GM18517 (cell line): ENCODE results near the gene TMCC1.
"Not testable (repeated sequence)": the region's sequence is repeated elsewhere in the genome, so short reads cannot be mapped to it uniquely, and the experiment has no call there.

ENCODE experiments used
- ATAC-seq: cut with Tn5 transposase; IDR thresholded peaks from one replicate; pipeline ENCODE4 v1.9.1; 2021; ENCODE audit warnings: mild to moderate bottlenecking, moderate library complexity; ENCODE audit not compliant: unreplicated experiment

Gene TMCC1

DNA sequence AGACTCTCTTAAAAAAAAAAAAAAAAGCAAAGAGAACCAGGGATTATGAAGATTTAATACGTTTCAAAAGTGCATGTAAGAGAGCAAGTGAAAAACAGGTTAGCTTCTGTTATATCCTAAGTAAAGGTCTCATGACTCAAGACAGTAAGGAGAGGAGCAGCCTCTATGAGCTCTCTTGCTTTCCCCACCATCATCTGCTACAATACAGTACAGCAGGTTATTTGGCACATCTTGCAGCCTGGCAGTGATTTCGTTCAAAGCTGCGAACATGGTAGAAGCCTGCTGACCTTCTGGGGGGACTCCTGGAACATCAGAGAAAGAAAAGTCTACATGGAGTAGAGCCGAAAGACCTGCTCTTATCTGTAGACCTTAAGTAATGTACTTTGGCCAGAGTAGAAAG, 157.9 kb downstream of the TMCC1 start:
- ATAC-seq: no peak

DNA sequence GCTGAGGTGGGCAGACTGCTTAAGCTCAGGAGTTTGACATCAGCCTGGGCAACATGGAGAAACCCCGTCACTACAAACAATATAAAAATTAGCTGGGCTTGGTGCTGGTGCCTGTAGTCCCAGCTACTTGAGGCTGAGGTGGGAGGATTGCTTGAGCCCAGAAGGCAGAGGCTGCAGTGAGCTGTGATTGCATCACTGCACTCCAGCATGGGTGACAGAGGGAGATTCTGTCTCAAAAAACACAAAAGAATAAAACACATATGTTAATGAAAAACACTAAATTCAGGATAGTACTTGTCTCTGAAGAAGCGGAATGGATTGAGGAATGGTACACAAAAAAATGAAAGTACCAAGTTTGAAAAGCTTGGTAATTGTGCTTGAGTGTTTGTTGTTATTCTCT, 159.1 kb downstream of the TMCC1 start:
- ATAC-seq: no peak

DNA sequence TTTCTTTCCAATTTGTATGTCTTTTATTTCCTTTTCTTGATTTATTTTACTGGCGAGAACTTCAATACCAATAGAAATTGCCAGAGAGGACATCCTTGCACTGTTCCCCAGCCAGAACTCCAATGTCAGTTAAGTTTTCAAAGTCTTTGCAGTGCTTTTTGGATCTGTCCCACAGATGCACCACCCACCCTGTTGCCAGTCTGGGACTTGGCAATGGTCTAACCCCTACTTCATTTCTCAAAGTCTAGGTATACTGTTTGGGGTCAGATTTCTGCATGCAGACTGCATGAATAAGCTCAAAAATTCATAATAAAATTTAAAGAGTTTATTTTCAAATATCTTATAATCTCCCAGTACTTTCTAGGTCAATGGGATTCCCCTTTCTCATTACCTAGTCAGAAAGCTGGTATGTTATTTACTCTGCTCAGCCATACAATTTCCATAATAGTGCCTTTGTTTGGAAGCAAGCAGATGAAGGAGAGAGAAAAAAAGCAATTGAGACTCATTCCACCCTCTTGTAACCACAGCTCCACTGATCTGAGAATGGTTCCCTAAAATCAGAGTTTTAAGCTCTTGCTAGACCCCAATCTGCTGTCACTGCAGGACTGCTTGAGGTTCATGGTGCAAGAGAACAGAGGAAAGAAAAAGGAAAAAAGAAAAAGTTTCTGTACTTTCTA, 161.2 kb downstream of the TMCC1 start:
- ATAC-seq: no peak

DNA sequence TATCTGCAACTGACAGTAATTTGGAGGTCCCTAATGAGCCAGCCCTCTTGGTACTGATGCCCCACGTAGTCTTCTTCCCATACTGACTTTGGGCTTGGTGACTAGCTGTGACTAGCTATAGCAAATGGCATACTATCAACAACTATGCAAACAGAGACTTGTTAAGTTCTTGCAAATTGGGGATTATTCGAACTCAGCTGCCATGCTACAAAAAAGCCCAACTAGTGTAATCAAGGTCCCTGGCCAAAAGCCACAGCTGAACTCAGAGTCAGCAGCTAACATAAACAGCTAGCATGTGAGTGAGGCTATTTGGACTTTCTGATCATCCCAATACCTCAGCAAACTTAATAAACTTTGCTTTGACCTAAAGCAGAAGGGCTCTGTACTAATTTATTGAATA, 165.8 kb downstream of the TMCC1 start:
- no peak for ATAC-seq

DNA sequence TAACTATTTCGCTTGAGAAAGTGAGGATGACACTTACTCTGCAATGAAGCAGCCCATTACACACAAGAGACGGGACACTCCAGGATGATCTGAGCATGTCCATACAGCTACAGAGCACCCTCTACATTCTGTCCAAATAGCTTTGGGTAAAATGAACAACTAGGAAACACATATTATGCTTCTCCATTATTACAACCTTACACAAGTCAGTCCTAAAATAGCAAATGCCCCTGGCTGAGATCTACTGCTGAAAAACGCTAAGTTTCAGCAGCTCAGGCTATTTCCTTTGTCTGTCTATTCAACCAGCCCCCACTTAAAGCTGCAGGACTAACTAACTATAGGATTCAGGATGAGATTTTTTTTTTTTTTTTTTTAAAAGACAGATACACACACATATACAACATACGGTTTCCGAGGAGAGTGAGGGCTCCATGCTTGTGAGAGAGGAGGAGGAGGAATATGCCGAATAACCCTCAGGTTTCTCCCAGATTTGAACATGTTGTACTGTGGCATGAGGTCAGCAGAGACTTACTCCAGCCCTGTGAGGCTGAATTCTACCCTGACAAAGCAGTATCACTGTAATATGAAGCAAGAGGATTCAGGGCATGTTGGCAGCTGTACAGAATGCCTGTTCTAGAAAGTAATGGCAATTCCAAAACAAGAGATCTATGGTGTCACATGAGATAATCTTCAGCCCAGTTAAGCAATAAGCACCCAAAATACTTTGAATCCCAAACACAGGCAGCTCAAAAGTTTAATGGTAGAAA, 169.8 kb downstream of the TMCC1 start:
- no peak for ATAC-seq

DNA sequence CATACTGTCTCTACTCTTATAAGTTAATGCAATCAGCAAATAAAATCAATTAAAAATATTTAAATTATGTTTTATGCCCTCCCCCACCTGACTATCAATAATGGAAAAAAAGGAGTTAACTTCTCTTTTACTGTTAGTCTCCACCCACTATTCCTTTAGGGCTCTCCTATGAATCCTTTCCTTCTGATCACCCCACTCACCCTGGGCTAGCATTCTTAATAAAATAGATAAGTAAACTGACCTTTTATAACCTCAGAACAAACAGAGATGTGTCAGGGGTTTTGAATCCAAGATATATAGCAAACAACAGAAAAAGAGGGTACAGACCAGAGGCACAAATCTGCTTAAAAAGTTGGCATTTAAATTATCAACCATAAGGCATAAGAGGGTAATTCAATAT, 171.0 kb downstream of the TMCC1 start:
- ATAC-seq: no peak

DNA sequence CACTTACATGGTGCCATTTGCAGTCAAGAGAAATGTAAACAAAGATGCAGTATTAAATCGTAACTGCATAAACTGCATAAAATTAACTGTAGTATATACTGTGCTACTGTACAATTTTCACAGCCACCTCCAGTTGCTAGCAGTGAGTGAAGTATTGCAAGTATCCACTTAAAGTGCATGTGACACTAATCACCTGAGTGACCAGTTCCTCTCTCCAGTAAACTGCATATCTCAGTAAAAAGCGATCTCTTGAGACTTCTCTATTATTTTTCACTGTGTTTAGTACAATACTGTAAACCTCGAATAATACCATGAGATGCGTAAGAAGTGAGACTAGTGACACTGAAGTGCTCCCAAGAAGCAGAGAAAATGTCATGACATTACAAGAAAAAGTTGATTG, 175.3 kb downstream of the TMCC1 start:
- ATAC-seq: no peak

DNA sequence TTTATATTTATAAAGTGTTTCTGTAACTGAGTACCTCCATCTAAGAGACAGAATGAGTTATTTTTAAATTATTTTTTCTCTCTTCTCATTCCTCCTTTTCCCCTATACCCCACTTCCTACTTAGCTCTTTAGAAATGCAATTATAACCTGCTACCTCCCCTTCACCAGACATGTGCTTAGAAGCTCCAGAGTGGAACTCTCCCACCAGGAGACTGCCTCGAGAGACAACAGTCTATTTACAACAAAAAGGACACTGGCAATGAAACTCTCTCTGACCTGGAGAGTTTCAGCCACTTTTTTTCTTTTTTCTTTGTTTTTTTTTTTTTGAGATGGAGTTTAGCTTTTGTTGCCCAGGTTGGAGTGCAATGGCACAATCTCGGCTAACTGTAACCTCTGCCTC, 177.7 kb downstream of the TMCC1 start:
- no peak for ATAC-seq

DNA sequence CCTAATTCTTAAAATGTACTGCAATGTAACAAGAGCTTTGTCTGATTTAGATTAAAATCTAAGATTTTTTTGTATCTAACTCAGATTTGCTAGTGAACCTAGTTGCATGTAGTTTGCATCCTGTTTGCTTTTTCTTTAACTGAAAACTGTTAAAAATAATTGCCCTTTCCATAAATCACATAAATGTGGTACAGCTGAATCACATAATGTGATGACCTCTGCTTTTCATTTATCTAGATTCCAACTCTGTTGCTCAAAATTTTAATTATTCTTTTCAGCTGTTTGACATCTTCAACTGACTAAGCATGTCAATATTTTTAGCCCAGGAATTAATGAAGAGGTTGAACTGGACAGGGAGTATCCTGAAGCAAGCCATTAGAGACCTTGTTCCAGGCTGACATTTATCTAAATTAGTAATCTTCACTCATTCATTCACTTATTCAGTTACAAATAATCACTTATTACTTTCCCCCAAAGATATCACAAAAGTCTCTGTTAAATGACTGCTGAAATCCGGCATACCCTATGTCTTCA, 185.1 kb downstream of the TMCC1 start:
- ATAC-seq: no peak

DNA sequence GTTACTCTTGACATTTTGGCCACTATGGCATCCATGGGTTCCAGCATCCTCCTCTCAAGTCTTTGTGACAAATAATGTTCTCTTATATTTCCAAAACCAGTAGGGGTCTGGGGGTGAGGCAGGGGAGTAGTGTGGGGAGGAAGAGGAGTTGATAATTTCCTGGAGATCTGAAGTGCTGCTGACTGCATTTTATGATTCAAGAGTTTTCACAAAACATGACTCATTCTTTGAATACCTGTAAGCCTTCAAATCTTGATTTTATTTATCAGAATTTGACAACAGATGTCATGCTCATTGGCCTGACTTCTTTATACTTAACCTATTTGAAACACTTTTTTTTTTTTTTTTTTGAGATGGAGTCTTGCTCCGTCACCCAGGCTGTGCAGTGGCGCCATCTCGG, 188.2 kb downstream of the TMCC1 start:
- no peak for ATAC-seq

DNA sequence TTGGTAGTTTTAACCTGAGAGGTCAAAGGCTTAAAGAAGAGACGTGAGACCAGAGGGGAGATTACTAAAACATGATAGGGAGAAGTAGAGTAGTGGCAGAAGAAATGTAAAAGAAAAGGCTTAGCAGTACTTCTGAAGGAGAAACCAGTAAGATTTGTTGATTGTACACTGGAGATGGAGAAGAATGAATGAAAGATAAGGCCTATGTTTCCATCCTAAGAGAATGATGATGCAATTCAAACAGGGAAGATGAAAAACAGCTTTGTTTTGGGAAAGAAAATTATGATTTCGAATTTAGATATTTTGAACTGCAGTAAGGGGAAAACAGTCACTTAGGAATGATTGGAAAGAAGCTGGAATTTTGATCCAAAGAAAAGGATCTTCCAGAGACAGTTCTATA, 189.6 kb downstream of the TMCC1 start:
- ATAC-seq: no peak

DNA sequence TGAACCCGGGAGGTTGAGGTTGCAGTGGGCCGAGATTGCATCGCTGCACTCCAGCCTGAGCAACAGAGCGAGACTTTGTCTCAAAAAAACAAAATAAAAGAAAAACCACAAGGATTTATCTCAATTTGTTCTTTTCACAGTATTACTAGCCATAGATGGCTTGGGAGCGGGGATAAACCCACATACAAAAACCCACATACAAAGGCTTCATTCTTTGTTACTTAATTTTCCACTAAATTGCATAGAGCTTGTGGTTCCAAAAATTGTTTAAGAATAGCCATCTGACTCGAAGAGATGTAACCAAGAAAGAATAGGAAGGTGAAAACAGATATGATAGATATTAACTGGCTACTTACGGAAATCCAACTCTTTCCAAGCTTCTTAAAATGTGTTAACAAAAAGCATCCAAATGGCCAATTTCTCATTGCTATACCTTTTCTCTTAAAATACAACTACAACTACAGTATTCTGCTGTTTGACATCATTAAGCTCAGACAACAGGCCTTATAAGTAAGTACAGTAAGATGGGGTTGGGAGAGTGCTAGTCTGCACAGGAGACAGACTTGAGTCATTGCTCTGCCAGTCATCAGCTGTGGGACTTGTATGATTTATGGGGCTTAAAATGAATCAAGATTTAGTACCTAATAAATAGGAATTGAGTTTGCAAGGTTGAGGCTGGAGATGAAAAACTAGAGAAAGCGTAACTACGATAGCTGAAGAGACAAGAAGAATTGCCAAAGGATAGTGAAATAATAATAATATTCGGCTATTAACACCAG, 190.4 kb downstream of the TMCC1 start:
- no peak for ATAC-seq

DNA sequence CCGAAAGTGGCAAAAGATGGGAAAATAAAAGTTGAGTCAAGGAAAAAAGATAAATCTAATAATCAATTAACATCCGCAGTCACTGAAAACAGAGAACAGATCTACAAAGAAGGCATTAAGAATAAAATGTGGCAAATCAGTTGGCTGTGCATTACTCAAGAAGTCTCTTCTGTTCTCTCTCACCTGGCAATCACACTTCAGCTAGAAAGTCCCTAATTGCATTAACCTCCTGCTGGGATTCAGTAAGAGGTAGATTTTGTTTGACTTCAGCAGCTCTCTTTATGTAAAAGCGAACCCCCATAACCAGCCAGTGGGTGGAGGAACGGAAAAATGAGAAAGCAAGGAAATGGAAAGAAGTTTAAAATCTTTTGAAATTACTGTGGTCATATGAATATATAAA, 192.3 kb downstream of the TMCC1 start:
- no peak for ATAC-seq

DNA sequence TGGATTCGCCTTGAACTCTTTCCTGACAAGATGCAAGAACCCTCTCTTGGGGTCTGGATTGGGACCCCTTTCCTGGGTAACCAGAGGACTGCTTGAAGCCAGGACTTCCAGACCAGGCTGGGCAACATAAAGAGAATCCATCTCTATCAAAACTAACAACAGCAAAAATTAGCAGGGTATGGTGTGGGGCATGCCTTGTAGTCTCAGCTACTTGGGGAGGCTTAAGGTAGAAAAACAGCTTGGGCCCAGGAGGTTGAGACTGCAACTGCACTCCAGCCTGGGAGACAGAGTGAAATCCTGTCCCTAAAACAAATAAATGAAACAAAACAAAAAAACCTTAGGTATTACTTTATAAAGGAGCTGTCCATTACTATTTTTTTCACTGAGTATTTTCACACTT, 193.9 kb downstream of the TMCC1 start:
- ATAC-seq: no peak

DNA sequence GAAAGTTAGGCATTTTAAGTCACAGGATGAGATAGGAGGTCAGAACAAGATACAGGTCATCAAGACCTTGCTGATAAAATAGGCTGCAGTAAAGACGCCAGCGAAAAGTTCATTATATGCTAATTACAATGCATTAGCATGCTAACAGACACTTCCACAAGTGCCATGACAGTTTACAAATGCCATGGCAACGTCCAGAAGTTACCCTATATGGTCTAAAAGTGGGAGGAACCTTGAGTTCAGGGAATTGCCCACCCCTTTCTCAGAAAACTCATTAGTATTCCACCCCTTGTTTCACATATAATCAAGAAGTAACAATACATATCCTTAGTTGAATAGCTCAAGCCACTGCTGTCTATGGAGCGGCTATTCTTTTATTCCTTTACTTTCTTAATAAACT, 194.3 kb downstream of the TMCC1 start:
- no peak for ATAC-seq

DNA sequence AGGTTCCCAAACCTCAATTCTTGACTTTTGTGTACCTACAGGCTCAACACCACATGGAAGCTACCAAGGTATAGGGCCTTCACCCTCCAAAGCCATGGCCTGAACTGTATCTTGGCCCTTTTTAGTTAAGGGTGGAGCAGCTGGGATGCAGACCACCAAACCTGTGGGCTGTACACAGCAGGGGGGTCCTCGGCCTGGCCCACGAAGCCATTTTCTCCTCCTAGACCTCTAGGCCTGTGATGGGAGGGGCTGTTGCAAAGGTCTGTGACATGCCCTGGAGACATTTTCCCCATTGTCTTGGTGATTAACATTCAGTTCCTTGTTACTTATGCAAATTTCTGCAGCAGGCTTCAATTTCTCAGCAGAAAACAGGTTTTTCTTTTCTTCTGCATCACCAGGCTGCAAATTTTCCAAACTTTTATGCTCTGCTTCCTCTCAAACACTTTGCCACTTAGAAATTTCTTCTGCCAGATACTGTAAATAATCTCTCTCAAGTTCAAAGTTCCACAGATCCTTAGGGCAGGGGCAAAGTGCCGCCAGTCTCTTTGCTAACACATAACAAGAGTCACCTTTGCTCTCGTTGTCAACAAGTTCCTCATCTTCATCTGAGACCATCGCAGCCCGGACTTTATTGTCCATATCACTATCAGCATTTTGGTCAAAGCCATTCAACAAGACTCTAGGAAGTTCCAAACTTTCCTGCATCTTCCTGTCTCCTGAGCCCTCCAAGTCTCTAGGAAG, 196.1 kb downstream of the TMCC1 start:
- ATAC-seq: no peak

DNA sequence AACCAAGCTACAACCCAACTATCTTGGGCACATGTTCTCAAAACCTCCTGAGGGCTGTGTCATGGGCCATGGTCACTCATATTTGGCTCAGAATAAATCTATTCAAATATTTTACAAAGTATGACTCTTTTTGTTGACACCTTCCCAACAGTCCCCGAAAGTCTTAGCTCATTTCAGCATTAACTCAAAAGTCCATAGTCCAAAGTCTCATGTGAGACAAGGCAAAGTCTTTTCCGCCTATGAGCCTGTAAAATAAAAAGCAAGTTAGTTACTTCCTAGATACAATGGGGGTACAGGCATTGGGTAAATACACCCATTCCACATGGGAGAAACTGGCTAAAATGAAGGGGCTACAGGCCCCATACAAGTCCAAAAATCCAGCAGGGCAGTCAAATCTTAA, 197.1 kb downstream of the TMCC1 start:
- not testable (repeated sequence) for ATAC-seq

DNA sequence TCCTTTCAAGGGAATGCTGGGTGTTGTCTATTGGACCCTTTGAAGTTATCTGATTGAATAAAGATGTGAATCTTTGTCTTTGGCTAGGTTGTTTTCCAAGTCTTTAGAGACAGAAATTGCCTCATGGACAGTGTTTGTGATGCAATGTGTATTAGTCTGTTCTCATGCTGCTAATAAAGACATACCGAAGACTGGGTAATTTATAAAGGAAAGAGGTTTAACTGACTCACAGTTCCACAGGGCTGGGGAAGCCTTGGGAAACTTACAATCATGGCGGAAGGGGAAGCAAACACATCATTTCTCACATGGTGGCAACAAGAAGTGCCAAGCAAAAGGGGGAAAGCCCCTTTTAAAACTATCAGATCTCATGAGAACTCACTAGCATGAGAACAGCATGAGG, 198.3 kb downstream of the TMCC1 start:
- ATAC-seq: no peak

DNA sequence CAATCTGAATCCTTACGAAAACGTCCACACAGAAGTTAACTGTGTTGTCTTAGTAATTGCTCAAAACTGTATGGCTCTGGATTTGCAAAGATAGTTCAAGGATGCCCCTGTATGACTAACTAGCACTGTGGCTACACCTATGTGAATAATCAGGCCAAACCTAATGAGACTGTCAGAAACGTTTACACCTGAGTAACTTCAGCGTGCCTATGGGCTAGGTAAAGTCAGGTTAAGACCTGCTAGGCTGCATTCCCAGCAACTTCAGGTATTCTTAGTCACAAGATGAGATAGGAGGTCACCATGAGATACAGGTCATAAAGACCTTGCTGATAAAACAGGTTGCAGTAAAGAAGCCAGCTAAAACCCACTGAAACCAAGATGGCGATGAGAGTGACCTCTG, 199.3 kb downstream of the TMCC1 start:
- no peak for ATAC-seq

DNA sequence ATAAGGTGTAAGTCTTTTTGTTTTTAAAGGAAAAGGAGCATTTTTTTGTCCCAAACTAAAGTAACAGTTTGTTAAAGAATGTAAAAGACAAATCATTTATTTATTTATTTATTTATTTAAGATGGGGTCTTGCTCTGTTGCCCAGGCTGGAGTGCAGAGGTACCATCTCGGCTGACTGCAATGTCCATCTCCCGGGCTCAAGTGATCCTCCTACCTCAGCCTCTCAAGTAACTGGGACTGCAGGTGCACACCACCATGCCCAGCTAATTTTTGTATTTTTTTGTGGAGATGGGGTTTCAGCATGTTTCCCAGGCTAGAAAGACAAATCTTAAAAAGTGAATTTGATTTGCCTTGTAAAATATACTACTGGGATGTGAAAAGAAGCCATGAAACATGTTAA, 200.8 kb downstream of the TMCC1 start:
- no peak for ATAC-seq

DNA sequence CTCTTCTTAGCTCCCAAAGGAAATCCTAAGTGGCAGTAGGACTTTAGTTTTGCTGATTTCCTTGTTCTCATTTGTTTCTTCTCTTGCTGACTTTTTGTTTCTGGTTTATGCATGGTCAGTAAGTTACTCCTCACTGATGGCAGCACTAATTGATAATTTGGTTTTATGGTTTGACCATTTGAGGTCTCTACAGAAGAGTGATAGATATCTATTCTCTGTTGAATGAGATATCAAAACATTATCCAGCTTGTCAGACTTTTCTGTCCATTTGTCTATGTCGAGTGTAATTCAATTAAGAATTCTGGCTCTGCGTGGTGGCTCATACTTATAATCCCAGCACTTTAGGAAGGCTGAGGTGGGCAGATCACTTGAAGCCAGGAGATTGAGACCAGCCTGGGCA, 202.5 kb downstream of the TMCC1 start:
- no peak for ATAC-seq
